IMR-90 (cell line): Measurements from ENCODE around the gene LIPJ. TPM values are rescaled to one million over a fixed set of nuclear protein-coding genes. Genes with fewer than 3 reads are reported as not detected.

Experiments
- ATAC-seq: fragments of 200-7000 bp; cut with Tn5 transposase; 2 replicates; pipeline ENCODE4 v1.9.1; 2020; ENCODE audit warnings: low read depth, mild to moderate bottlenecking, moderate library complexity
- BruUV-seq: library from RNA; stranded (reverse); fragments of 400-500 nt; replicated peaks from 2 replicates; lab custom pipeline; 2021; lab: Mats Ljungman, UMichigan
- CTCF ChIA-PET: fragments of 300-600 bp; formaldehyde crosslinking; extraction: SDS; loops from one replicate; lab custom pipeline; 2021; ENCODE audit warnings: antibody characterized with exemption; lab: Yijun Ruan, JAX
- POLR2A ChIA-PET: fragments of 300-600 bp; sonication (Branson Sonifier 250); formaldehyde crosslinking; loops from one replicate; lab custom pipeline; 2022; ENCODE audit warnings: antibody characterized with exemption; ENCODE audit not compliant: unreplicated experiment; lab: Charles Lee
- DNase-seq: peaks from one replicate; pipeline ENCODE4 v3.0.0; 2013
- H2AFZ ChIP-seq: replicated peaks from 2 replicates; pipeline ENCODE3; 2013; ENCODE audit warnings: low read length, mild to moderate bottlenecking; ENCODE audit not compliant: poor library complexity
- H2AK5ac ChIP-seq: 2 replicates; pipeline ENCODE4 v1.6.1; 2013; ENCODE audit warnings: low read depth, low read length, inconsistent platforms
- H2AK9ac ChIP-seq: replicated peaks from 2 replicates; pipeline ENCODE3; 2013; ENCODE audit warnings: mild to moderate bottlenecking, low read depth, low read length, moderate library complexity; ENCODE audit not compliant: poor library complexity
- H2BK120ac ChIP-seq: 2 replicates; pipeline ENCODE4 v1.6.1; 2013; ENCODE audit warnings: low read depth, low read length, inconsistent platforms
- H2BK15ac ChIP-seq: 3 replicates; pipeline ENCODE4 v1.6.1; 2013; ENCODE audit warnings: low read depth, low read length, inconsistent platforms
- H2BK20ac ChIP-seq: 2 replicates; pipeline ENCODE4 v1.6.1; 2013; ENCODE audit warnings: low read depth, mild to moderate bottlenecking, inconsistent platforms, low read length, moderate library complexity
- H2BK5ac ChIP-seq: 2 replicates; pipeline ENCODE4 v1.6.1; 2013; ENCODE audit warnings: mild to moderate bottlenecking, low read depth, low read length, inconsistent platforms; ENCODE audit not compliant: poor library complexity, severe bottlenecking
- H3K14ac ChIP-seq: replicated peaks from 2 replicates; pipeline ENCODE4 v1.6.1; 2013; ENCODE audit warnings: low read depth, low read length, inconsistent platforms
- H3K18ac ChIP-seq: 2 replicates; pipeline ENCODE4 v1.6.1; 2013; ENCODE audit warnings: low read depth, low read length, control low read depth
- H3K23ac ChIP-seq: 2 replicates; pipeline ENCODE4 v1.6.1; 2013; ENCODE audit warnings: low read depth, low read length, inconsistent platforms
- H3K27ac ChIP-seq: 2 replicates; pipeline ENCODE4 v1.5.1; 2013; ENCODE audit warnings: mild to moderate bottlenecking, control low read depth, low read length; ENCODE audit not compliant: insufficient read depth
- H3K27me3 ChIP-seq: 2 replicates; pipeline ENCODE4 v1.6.1; 2013; ENCODE audit warnings: low read length; ENCODE audit not compliant: control insufficient read depth, insufficient read depth
- H3K36me3 ChIP-seq: 2 replicates; pipeline ENCODE4 v1.6.1; 2013; ENCODE audit warnings: low read length, mixed read lengths; ENCODE audit not compliant: control insufficient read depth, insufficient read depth
- H3K4ac ChIP-seq: 2 replicates; pipeline ENCODE4 v1.6.1; 2013; ENCODE audit warnings: low read depth, low read length, inconsistent platforms
- H3K4me1 ChIP-seq: 2 replicates; pipeline ENCODE4 v1.6.1; 2013; ENCODE audit warnings: low read length, mixed read lengths; ENCODE audit not compliant: control insufficient read depth, insufficient read depth
- H3K4me2 ChIP-seq: 2 replicates; pipeline ENCODE4 v1.6.1; 2013; ENCODE audit warnings: low read depth, mild to moderate bottlenecking, control low read depth, low read length, moderate library complexity
- H3K4me3 ChIP-seq: 2 replicates; pipeline ENCODE4 v1.5.1; 2013; ENCODE audit warnings: low read depth, mild to moderate bottlenecking, control low read depth, low read length, moderate library complexity; ENCODE audit not compliant: insufficient read depth
- H3K56ac ChIP-seq: 2 replicates; pipeline ENCODE4 v1.6.1; 2013; ENCODE audit warnings: low read length, inconsistent platforms; ENCODE audit not compliant: insufficient read depth; ENCODE audit errors: extremely low read depth
- H3K79me1 ChIP-seq, 2 experiments: 2 replicates each; pipeline ENCODE4 v1.6.1; 2013; ENCODE audit warnings: low read length in 2 of 2, inconsistent platforms in 1 of 2, low read depth in 1 of 2
- H3K9ac ChIP-seq: 2 replicates; pipeline ENCODE4 v1.6.1; 2013; ENCODE audit warnings: low read depth, low read length, control low read depth
- H3K9me1 ChIP-seq: 2 replicates; pipeline ENCODE4 v1.6.1; 2013; ENCODE audit warnings: low read length, inconsistent platforms; ENCODE audit not compliant: insufficient read depth
- H3K9me3 ChIP-seq: 2 replicates; pipeline ENCODE4 v1.6.1; 2013; ENCODE audit warnings: low read length; ENCODE audit not compliant: control insufficient read depth, insufficient read depth
- H4K20me1 ChIP-seq: 2 replicates; pipeline ENCODE4 v1.6.1; 2013; ENCODE audit warnings: low read length, inconsistent platforms; ENCODE audit not compliant: insufficient read depth
- H4K5ac ChIP-seq: 2 replicates; pipeline ENCODE4 v1.6.1; 2013; ENCODE audit warnings: mild to moderate bottlenecking, low read depth, low read length, control low read depth
- H4K8ac ChIP-seq, 2 experiments: 2 replicates each; pipeline ENCODE4 v1.6.1; 2013; ENCODE audit warnings: low read depth in 2 of 2, low read length in 2 of 2, control low read depth in 1 of 2, inconsistent platforms in 1 of 2
- H4K91ac ChIP-seq: 2 replicates; pipeline ENCODE4 v1.6.1; 2013; ENCODE audit warnings: low read depth, low read length, inconsistent platforms; ENCODE audit not compliant: insufficient read depth
- BHLHE40 ChIP-seq: fragments of 150-350 bp; IDR thresholded peaks from 2 replicates; pipeline ENCODE4 v1.6.1; 2016; ENCODE audit warnings: mild to moderate bottlenecking, low read depth, low read length
- CEBPB ChIP-seq: IDR thresholded peaks from 2 replicates; pipeline ENCODE4 v1.6.1; 2012; ENCODE audit warnings: low read depth, low read length, improper control_type of control experiment
- CHD1 ChIP-seq: IDR thresholded peaks from 2 replicates; pipeline ENCODE4 v1.6.1; 2012; ENCODE audit warnings: low read depth, low read length, improper control_type of control experiment
- CTCF ChIP-seq: conservative IDR thresholded peaks from 2 replicates; pipeline ENCODE4 v1.5.1; 2012; ENCODE audit warnings: mild to moderate bottlenecking, low read depth, low read length, improper control_type of control experiment
- ELK1 ChIP-seq: fragments of 150-350 bp; IDR thresholded peaks from 2 replicates; pipeline ENCODE4 v1.6.1; 2016; ENCODE audit warnings: low read depth, mild to moderate bottlenecking, low read length, moderate library complexity, borderline replicate concordance
- MAFK ChIP-seq: IDR thresholded peaks from 2 replicates; pipeline ENCODE4 v1.6.1; 2012; ENCODE audit warnings: low read depth, low read length, improper control_type of control experiment
- MAZ ChIP-seq: IDR thresholded peaks from 2 replicates; pipeline ENCODE4 v1.6.1; 2012; ENCODE audit warnings: low read depth, mild to moderate bottlenecking, low read length, improper control_type of control experiment, moderate library complexity, borderline replicate concordance
- MXI1 ChIP-seq: IDR thresholded peaks from 2 replicates; pipeline ENCODE4 v1.6.1; 2012; ENCODE audit warnings: low read depth, mild to moderate bottlenecking, low read length, moderate library complexity, borderline replicate concordance
- NFE2L2 ChIP-seq: fragments of 150-350 bp; IDR thresholded peaks from 2 replicates; pipeline ENCODE4 v1.6.1; 2016; ENCODE audit warnings: low read depth, mild to moderate bottlenecking, low read length
- POLR2A ChIP-seq: IDR thresholded peaks from 2 replicates; pipeline ENCODE4 v1.6.1; 2012; ENCODE audit warnings: mild to moderate bottlenecking, low read depth, low read length
- RAD21 ChIP-seq: IDR thresholded peaks from 2 replicates; pipeline ENCODE4 v1.6.1; 2012; ENCODE audit warnings: low read length, improper control_type of control experiment
- RCOR1 ChIP-seq: IDR thresholded peaks from 2 replicates; pipeline ENCODE4 v1.6.1; 2012; ENCODE audit warnings: mild to moderate bottlenecking, low read length, improper control_type of control experiment; ENCODE audit not compliant: insufficient replicate concordance
- RFX5 ChIP-seq: IDR thresholded peaks from 2 replicates; pipeline ENCODE4 v1.8.0; 2012; ENCODE audit warnings: low read depth, mild to moderate bottlenecking, low read length, moderate library complexity
- SMC3 ChIP-seq: fragments of 150-350 bp; IDR thresholded peaks from 2 replicates; pipeline ENCODE4 v1.6.1; 2016; ENCODE audit warnings: low read depth, mild to moderate bottlenecking, antibody characterized with exemption, low read length, moderate library complexity
- USF2 ChIP-seq: fragments of 150-350 bp; IDR thresholded peaks from 2 replicates; pipeline ENCODE4 v1.6.1; 2017; ENCODE audit warnings: mild to moderate bottlenecking, antibody characterized with exemption, low read length, low read depth
- WGBS, 2 experiments: methylation state at CpG; one replicate each; pipeline versions ENCODE4 v1.1.5 to v1.1.7; 2013; ENCODE audit warnings: missing lambda C conversion rate in 2 of 2; ENCODE audit not compliant: insufficient read length in 1 of 2; ENCODE audit errors: extremely low coverage in 2 of 2; 5-methylcytosine and 5-hydroxymethylcytosine counted together
- dilution Hi-C: fragments of 300-500 bp; cut with HindIII; formaldehyde crosslinking; loops from one replicate; pipeline ENCODE4 v1.14.3; 2018; ENCODE audit warnings: low sequenced_read_pairs; ENCODE audit not compliant: unreplicated experiment
- in situ Hi-C: fragments of 300-500 bp; cut with MboI; formaldehyde crosslinking; loops from 3 replicates; pipeline ENCODE4 v1.14.3; 2019; ENCODE audit warnings: low sequenced_read_pairs, inconsistent platforms, mixed read lengths
- intact Hi-C: fragments of 100-400 bp; cut with micrococcal nuclease; formaldehyde crosslinking; loops from 2 replicates; pipeline ENCODE4 v1.10.0; 2022
- polyA plus RNA-seq, 3 experiments: library from polyadenylated mRNA; depleted of rRNA; stranded (reverse); fragments of >200 nt; gene quantifications; 2 replicates each; pipeline ENCODE4 v1.2.3, GENCODE V29; 2012; ENCODE audit warnings: low replicate concordance in 1 of 3
- total RNA-seq: library from RNA; depleted of rRNA; stranded (reverse); fragments of >200 nt; gene quantifications from 2 replicates; pipeline ENCODE4 v1.2.3, GENCODE V29; 2012

Gene LIPJ
- total and polyA plus RNA-seq, 2 of the 4 experiments (the other 2 are of a cell fraction): not detected

GRCh38 chr10:88617772-88618300 is 31.3 kb downstream of the LIPJ start:
- no peak overlapping the region for H3K14ac ChIP-seq
- ATAC-seq (no peak), DNase-seq (no peak)
- H2BK120ac ChIP-seq: no peak overlapping the region
- POLR2A ChIA-PET: no interaction called here
- dilution Hi-C loops: no loop called here
- no peaks in the 10 kb centered on the region for H3K9me3 ChIP-seq
- no peak overlapping the region for H4K91ac ChIP-seq
- H3K79me1 ChIP-seq: no peaks in the 10 kb centered on the region
- H3K4me2 ChIP-seq: no peak overlapping the region
- H4K5ac ChIP-seq: no peak overlapping the region
- H2AK5ac ChIP-seq: no peak overlapping the region
- CTCF ChIA-PET: interaction anchor here (0.6 kb wide), 1 partner anchor 193 kb away, joined by 6 read pairs; no protein-coding TSS in a partner anchor
- intact Hi-C loops: no loop called here
- no peak overlapping the region for H2AFZ ChIP-seq
- no peaks in the 10 kb centered on the region for H3K4me1 ChIP-seq
- H3K18ac ChIP-seq: no peak overlapping the region
- no peak overlapping the region for H2BK20ac ChIP-seq
- no peak overlapping the region for H3K9ac ChIP-seq
- in situ Hi-C loops: no loop called here
- H3K36me3 ChIP-seq: no peaks in the 10 kb centered on the region
- H3K9me1 ChIP-seq: no peaks in the 10 kb centered on the region
- no peak overlapping the region for H2AK9ac ChIP-seq
- H4K20me1 ChIP-seq: no peaks in the 10 kb centered on the region
- no peak overlapping the region for H4K8ac ChIP-seq
- H3K27ac ChIP-seq: no peak overlapping the region
- no peak overlapping the region for H2BK15ac ChIP-seq
- no peak overlapping the region for H3K23ac ChIP-seq
- H3K27me3 ChIP-seq: no peaks in the 10 kb centered on the region; the same call in 1 of the 2 replicates
- H3K4ac ChIP-seq: no peak overlapping the region
- BruUV-seq: no TSS peak
- no peak overlapping the region for H3K56ac ChIP-seq
- no peak overlapping the region for H2BK5ac ChIP-seq
- H3K4me3 ChIP-seq: no peak overlapping the region
- WGBS, 2 experiments: no CpG with 5 or more reads among the region's 1 CpG
- TF ChIP-seq BHLHE40: no peak
- TF ChIP-seq POLR2A: no peak
- no peak for TF ChIP-seq RAD21
- no peak for TF ChIP-seq MAFK
- no peak for TF ChIP-seq MAZ
- TF ChIP-seq SMC3: no peak
- TF ChIP-seq NFE2L2: no peak
- no peak for TF ChIP-seq CEBPB
- no peak for TF ChIP-seq RCOR1
- no peak for TF ChIP-seq MXI1
- no peak for TF ChIP-seq RFX5
- no peak for TF ChIP-seq ELK1
- no peak for TF ChIP-seq CTCF
- no peak for TF ChIP-seq CHD1
- no peak for TF ChIP-seq USF2
